CD4-positive, CD25-positive, alpha-beta regulatory T cell (primary cell): Measurements from ENCODE around the gene RPRM. TPM values are rescaled to one million over a fixed set of nuclear protein-coding genes. Genes with fewer than 3 reads are reported as not detected.

Experiments used
- ATAC-seq, 2 donors: fragments of 150-1000 bp; cut with Tn5 transposase; one replicate each; pipeline ENCODE4 v1.10.0; 2021; ENCODE audit warnings: low read depth in 2 of 2, moderate number of reproducible peaks in 2 of 2, moderate library complexity in 1 of 2
- DNase-seq, 3 donors: peaks; one replicate each; pipeline versions ENCODE4 v3.0.0 to v3.0.0-alpha.2; 2012 to 2022; ENCODE audit warnings: mixed read lengths in 1 of 3
- H3K27ac ChIP-seq: one replicate; pipeline ENCODE4 v1.7.0; 2013; ENCODE audit warnings: mild to moderate bottlenecking, low read length; ENCODE audit not compliant: insufficient read depth, poor library complexity, severe bottlenecking
- H3K27me3 ChIP-seq: one replicate; pipeline ENCODE4 v1.7.0; 2013; ENCODE audit warnings: low read length; ENCODE audit not compliant: control insufficient read depth, insufficient read depth
- H3K36me3 ChIP-seq: one replicate; pipeline ENCODE4 v1.7.0; 2013; ENCODE audit warnings: mild to moderate bottlenecking, low read length, moderate library complexity; ENCODE audit not compliant: control insufficient read depth, insufficient read depth
- H3K4me1 ChIP-seq: 2 replicates; pipeline ENCODE4 v1.7.0; 2013; ENCODE audit warnings: mild to moderate bottlenecking, low read length; ENCODE audit not compliant: insufficient read depth, control insufficient read depth, poor library complexity, severe bottlenecking
- H3K4me3 ChIP-seq: one replicate; pipeline ENCODE4 v1.7.0; 2013; ENCODE audit warnings: low read depth, mild to moderate bottlenecking, low read length, moderate library complexity
- H3K9me3 ChIP-seq, 2 experiments: 1 replicate in 1 of 2; 2 replicates in 1 of 2; pipeline ENCODE4 v1.7.0; 2013; ENCODE audit warnings: low read length in 2 of 2, mild to moderate bottlenecking in 1 of 2, moderate library complexity in 1 of 2; ENCODE audit not compliant: control insufficient read depth in 2 of 2
- H3K27ac Mint-ChIP-seq, 3 donors: one replicate each; pipeline ENCODE4 v1.8.0; 2020 to 2022; ENCODE audit warnings: mild to moderate bottlenecking in 3 of 3, mixed read lengths in 3 of 3, moderate library complexity in 2 of 3
- H3K27me3 Mint-ChIP-seq: one replicate; pipeline ENCODE4 v1.8.0; 2022; ENCODE audit warnings: mild to moderate bottlenecking, mixed read lengths
- H3K36me3 Mint-ChIP-seq: one replicate; pipeline ENCODE4 v1.8.0; 2020; ENCODE audit warnings: mixed read lengths
- H3K4me1 Mint-ChIP-seq, 4 donors: one replicate each; pipeline ENCODE4 v1.8.0; 2020 to 2022; ENCODE audit warnings: mixed read lengths in 4 of 4, mild to moderate bottlenecking in 1 of 4
- H3K4me3 Mint-ChIP-seq, 4 donors: one replicate each; pipeline ENCODE4 v1.8.0; 2020 to 2022; ENCODE audit warnings: mild to moderate bottlenecking in 4 of 4, mixed read lengths in 4 of 4, moderate library complexity in 3 of 4
- H3K9me3 Mint-ChIP-seq, 7 donors: one replicate each; pipeline ENCODE4 v1.8.0; 2020 to 2022; ENCODE audit warnings: mixed read lengths in 7 of 7, mild to moderate bottlenecking in 3 of 7, moderate library complexity in 2 of 7
- polyA plus RNA-seq, 4 donors: library from polyadenylated mRNA; unstranded; fragments of 300-500 nt; fragmentation: Illumina TruSeq; gene quantifications; one replicate each; pipeline ENCODE4 v1.2.3, GENCODE V29; 2021
- total RNA-seq: library from RNA; stranded (reverse); gene quantifications from one replicate; pipeline ENCODE4 v1.2.3, GENCODE V29; 2022

The RPRM gene
- total and polyA plus RNA-seq, 5 donors from 2014 or later, result 0.21 to 1.1 (median 0.44) TPM; not detected in 2

DNA sequence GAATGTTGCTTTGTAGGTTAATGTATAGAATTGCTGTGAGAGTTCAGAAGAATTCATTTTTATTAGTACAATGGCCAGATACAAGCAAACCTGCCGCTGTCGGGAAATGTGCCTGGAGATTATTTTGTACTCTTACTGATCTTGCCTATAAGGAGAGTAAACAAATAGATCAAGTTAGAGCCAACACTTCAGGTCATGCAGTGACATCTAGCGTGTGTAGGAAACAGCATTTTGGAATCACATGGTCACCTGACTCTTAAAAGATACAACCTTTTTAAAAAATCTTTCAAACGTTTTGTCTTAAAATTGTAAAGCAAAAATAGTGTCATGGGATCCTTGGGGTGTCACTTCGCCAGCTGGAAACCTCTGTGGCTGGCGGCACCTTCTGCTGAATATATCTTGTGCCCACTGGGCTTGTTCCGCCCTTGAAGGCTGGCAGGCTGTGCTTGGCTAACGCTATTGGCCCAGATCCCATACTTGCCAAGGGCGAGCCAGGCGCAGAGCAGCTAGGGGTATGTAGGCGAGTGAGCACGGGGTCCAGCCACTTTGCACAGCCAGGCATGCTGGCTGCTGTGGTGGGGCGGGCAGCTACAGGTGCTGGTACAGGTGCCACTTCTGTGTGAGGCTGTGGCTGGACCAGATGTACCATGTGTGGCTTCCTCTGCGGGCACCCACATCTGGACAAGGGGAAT is 19.5 kb upstream of the RPRM start:
- no peaks in the 10 kb centered on the region for H3K36me3 Mint-ChIP-seq
- Histone ChIP-seq H3K4me3 (no peak overlapping the region), H3K9me3 (no peaks in the 10 kb centered on the region), H3K36me3 (no peaks in the 10 kb centered on the region), H3K27me3 (no peaks in the 10 kb centered on the region), H3K27ac (no peak overlapping the region), H3K4me1 (no peaks in the 10 kb centered on the region)
- peaks cover 0 to 4% (median 0%) of the 10 kb centered on the region in 7 donors for H3K9me3 Mint-ChIP-seq
- H3K4me3 Mint-ChIP-seq, result no peak overlapping the region
- DNase-seq, result no peak
- ATAC-seq, result peak in 1 of 2 donors; percentile 24
- H3K27ac Mint-ChIP-seq, result no peak overlapping the region
- H3K4me1 Mint-ChIP-seq, result no peaks in the 10 kb centered on the region
- no peaks in the 10 kb centered on the region for H3K27me3 Mint-ChIP-seq

DNA sequence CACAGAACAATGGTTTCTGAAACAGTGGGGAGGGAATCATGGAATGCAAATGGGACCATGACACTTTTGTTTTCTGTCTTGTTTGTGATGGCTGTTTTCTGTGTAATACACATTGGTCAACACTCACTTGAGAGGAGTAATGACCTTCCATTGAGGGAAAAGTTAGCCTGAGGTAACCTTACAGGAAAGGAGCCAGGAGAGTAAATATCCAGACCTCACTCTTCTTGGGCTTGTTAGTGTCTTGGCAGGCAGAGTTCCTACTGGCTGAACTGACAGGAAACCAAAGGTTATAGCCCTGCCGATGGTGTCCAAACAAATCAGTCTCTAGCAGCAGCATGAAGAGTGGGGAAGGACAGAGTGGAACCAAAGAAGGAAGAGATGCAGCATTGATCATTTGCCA is 17.2 kb upstream of the RPRM start:
- no peak overlapping the region for H3K27ac Mint-ChIP-seq
- no peaks in the 10 kb centered on the region for H3K9me3 ChIP-seq
- no peaks in the 10 kb centered on the region for H3K36me3 ChIP-seq
- H3K4me3 ChIP-seq, result no peak overlapping the region
- no peaks in the 10 kb centered on the region for H3K36me3 Mint-ChIP-seq
- no peak overlapping the region for H3K27ac ChIP-seq
- ATAC-seq (no peak), DNase-seq (no peak)
- H3K27me3 ChIP-seq, result no peaks in the 10 kb centered on the region
- H3K4me1 ChIP-seq, result no peaks in the 10 kb centered on the region
- H3K9me3 Mint-ChIP-seq, result no peaks in the 10 kb centered on the region
- no peaks in the 10 kb centered on the region for H3K4me1 Mint-ChIP-seq
- no peak overlapping the region for H3K4me3 Mint-ChIP-seq
- no peaks in the 10 kb centered on the region for H3K27me3 Mint-ChIP-seq

DNA sequence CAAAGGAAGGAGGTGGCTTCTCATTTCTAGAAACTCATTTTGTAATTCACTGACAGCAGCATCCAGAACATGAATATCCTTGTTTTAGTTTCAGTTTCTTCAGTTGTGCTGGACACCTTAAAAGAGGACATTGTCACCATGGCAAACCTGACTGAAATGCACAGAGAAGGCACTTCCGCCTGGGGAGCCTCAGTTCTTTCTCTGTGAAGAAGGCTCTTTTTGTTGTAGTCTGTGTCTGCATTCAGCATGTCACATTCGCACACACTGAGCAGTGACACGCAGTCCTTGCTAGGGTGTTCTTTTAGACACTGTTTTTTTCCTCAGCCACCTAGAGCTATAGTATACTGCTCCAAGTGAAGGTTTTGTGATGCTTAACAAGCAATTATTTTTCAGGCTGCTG is 9.5 kb upstream of the RPRM start:
- Histone ChIP-seq H3K27ac (no peak overlapping the region), H3K27me3 (peaks cover 5% of the 10 kb centered on the region), H3K9me3 (no peaks in the 10 kb centered on the region), H3K36me3 (no peaks in the 10 kb centered on the region), H3K4me1 (no peaks in the 10 kb centered on the region), H3K4me3 (no peak overlapping the region)
- H3K9me3 Mint-ChIP-seq, result peaks cover 0 to 3% (median 0%) of the 10 kb centered on the region in 7 donors
- no peak overlapping the region for H3K27ac Mint-ChIP-seq
- no peak overlapping the region for H3K4me3 Mint-ChIP-seq
- H3K4me1 Mint-ChIP-seq, result no peaks in the 10 kb centered on the region
- ATAC-seq (no peak), DNase-seq (no peak)
- peaks cover 4% of the 10 kb centered on the region for H3K27me3 Mint-ChIP-seq
- no peaks in the 10 kb centered on the region for H3K36me3 Mint-ChIP-seq

DNA sequence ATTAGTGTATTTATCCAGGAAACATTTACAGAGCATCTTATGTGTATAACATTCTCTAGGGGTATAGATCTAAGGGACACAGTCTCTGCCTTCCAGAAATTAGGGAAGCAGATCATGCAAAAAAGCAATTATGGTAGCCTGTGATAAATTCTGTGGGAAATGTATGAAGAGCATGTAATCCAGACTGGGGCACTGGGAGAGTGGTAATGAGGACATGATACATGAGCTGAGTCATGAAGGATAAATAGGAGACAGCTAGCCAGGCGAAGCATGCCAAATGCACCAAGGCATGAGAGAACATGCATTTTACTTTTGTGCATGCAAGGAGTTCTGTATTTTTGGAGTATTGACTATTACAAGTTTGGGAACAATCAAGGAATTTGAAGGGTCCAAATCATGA is 8.9 kb upstream of the RPRM start:
- H3K9me3 Mint-ChIP-seq, result peaks cover 0 to 3% (median 0%) of the 10 kb centered on the region in 7 donors
- H3K27me3 Mint-ChIP-seq, result peaks cover 4% of the 10 kb centered on the region
- H3K4me1 ChIP-seq, result no peaks in the 10 kb centered on the region
- no peaks in the 10 kb centered on the region for H3K36me3 ChIP-seq
- no peak for ATAC-seq
- no peaks in the 10 kb centered on the region for H3K9me3 ChIP-seq
- H3K27me3 ChIP-seq, result peaks cover 5% of the 10 kb centered on the region
- no peaks in the 10 kb centered on the region for H3K36me3 Mint-ChIP-seq
- H3K4me3 ChIP-seq, result no peak overlapping the region
- no peak overlapping the region for H3K27ac Mint-ChIP-seq
- H3K4me1 Mint-ChIP-seq, result no peaks in the 10 kb centered on the region
- no peak overlapping the region for H3K4me3 Mint-ChIP-seq
- no peak overlapping the region for H3K27ac ChIP-seq
- no peak for DNase-seq

DNA sequence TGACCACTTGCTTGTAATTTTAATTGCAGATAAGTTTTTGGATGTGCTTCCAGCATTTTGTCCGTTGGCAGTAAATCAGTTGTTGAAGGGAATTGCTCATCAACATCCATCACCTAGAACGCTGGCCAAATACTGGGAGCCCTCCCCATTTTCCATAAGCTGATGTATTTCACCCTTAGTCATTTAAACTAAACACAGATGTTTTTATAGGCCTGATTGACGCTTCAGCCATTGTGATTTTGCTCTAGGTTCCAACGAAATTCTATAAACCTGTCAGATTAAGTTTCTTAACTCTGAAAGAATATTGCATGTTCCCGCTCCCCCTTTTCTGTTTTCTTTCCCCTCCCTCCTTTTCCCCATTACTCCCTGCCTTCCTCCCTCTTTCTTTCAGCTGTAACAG is 1.0 kb upstream of the RPRM start:
- Histone ChIP-seq H3K9me3 (no peaks in the 10 kb centered on the region), H3K27ac (no peak overlapping the region), H3K4me1 (peaks cover 15% of the 10 kb centered on the region), H3K4me3 (no peak overlapping the region), H3K36me3 (no peaks in the 10 kb centered on the region), H3K27me3 (peaks cover 23% of the 10 kb centered on the region)
- DNase-seq (no peak), ATAC-seq (no peak)
- H3K27ac Mint-ChIP-seq, result no peak overlapping the region
- peak overlapping the region; percentile 17 to 40 (median 31) for H3K4me3 Mint-ChIP-seq
- H3K36me3 Mint-ChIP-seq, result no peaks in the 10 kb centered on the region
- peaks cover 4 to 22% (median 5%) of the 10 kb centered on the region in 4 donors for H3K4me1 Mint-ChIP-seq
- H3K9me3 Mint-ChIP-seq, result peaks cover 0 to 5% (median 0%) of the 10 kb centered on the region in 7 donors
- H3K27me3 Mint-ChIP-seq, result peaks cover 58% of the 10 kb centered on the region

DNA sequence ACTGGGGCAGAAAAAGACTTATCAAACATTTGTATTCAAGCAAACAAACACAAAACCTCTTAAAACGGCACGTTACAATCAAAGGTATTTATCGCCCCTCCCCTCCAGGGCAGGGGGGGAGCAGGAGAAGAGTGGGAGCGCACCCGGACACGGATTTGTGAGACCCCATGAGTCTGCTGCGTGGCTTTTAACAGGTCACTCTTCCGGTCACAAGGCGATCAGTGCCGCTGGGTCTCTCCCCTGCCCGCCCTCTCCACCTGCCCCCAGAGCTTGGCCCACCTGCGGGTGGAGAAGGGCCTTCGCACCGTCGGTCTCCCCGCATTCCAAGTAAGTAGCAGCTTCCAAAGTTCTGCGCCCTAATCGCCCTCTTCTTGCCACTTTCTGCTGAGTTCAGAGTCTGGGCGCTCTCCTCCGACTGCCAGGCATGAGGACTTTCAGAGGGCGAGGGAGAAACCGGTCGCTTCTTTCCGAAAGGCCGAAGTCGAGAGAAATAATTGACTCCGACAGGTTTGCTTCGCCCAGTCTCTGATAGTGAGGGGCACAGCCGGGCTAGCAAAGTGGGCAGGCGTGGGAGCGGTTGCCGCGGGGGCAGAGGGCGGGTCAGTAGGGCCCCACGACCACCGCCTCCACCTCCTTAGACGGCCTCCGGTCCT is 800 bp downstream of the RPRM start:
- H3K4me3 Mint-ChIP-seq, result peak overlapping the region in 3 of 4 donors; percentile 40 to 80 (median 43)
- H3K27me3 ChIP-seq, result peaks cover 25% of the 10 kb centered on the region

DNA sequence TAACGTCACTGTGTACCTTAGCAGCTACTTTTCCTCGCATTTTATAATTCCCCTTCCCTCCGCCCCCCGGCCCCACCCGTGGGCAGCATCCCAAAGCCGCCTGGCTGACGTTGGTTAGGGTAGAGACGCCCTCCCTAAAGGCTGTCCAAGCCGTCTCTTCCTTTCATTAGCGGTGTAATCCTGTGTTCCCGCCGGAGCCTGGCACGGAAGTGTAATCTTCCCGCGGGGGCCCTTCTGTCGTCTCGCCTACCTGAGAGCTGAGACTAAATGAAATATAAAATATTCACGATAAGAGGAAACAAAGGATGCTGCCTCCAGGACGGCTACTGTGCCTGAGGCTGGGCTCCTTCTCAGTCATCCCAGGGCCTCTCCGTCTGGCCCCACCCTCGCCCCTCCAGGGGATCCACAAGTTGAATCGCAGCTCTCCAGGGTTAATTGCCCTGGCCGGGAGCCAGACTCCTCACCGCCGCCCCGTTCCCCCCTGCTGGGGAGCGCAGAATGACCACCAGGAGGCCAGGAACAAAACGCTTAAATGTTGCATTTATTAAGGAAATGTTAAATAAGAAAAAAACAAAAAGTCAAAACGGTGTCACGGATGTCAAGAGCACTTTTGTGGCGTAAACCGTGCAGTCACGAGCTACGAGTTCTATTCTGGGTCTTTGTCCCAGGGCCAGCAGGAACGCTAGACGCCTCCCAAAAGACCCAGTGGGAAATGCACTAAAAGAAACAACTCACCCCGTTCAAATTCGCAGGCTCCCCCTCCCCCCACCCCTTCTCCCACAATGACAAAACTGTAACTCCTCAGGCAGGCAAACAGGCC is 1.5 kb downstream of the RPRM start:
- Mint-ChIP-seq H3K4me3 (peak overlapping the region in 2 of 4 donors; percentile 40 to 80), H3K4me1 (peaks cover 4 to 22% (median 5%) of the 10 kb centered on the region in 4 donors), H3K36me3 (no peaks in the 10 kb centered on the region), H3K27ac (no peak overlapping the region), H3K9me3 (peaks cover 0 to 3% (median 0%) of the 10 kb centered on the region in 7 donors), H3K27me3 (peaks cover 70% of the 10 kb centered on the region)
- Histone ChIP-seq H3K9me3 (no peaks in the 10 kb centered on the region), H3K27me3 (peaks cover 25% of the 10 kb centered on the region), H3K36me3 (no peaks in the 10 kb centered on the region), H3K27ac (no peak overlapping the region), H3K4me3 (no peak overlapping the region), H3K4me1 (peaks cover 15% of the 10 kb centered on the region)
- DNase-seq (no peak), ATAC-seq (no peak)

More for the DNA sequence above, 800 bp downstream of the RPRM start:
- DNase-seq, result no peak
- H3K36me3 Mint-ChIP-seq, result no peaks in the 10 kb centered on the region
- no peak overlapping the region for H3K27ac Mint-ChIP-seq
- peaks cover 4 to 22% (median 5%) of the 10 kb centered on the region in 4 donors for H3K4me1 Mint-ChIP-seq
- peaks cover 0 to 3% (median 0%) of the 10 kb centered on the region in 7 donors for H3K9me3 Mint-ChIP-seq
- ATAC-seq, result no peak
- H3K4me1 ChIP-seq, result peaks cover 15% of the 10 kb centered on the region
- H3K4me3 ChIP-seq, result no peak overlapping the region
- H3K27me3 Mint-ChIP-seq, result peaks cover 70% of the 10 kb centered on the region
- no peak overlapping the region for H3K27ac ChIP-seq
- no peaks in the 10 kb centered on the region for H3K9me3 ChIP-seq
- H3K36me3 ChIP-seq, result no peaks in the 10 kb centered on the region
